DMS114 treated with DMSO at 0.1 percent for 48 hours (cell line): ENCODE measurements around the gene ARHGAP22.
"Not testable (repeated sequence)": the region's sequence is repeated elsewhere in the genome, so short reads cannot be mapped to it uniquely, and the experiment has no call there.

Source experiments
- DNase-seq: peaks from one replicate; lab custom pipeline; 2025; ENCODE audit not compliant: unreplicated experiment; lab: John Stamatoyannopoulos, UW

Gene ARHGAP22

GRCh38 chr10:48439031-48439430 is 165.8 kb downstream of the ARHGAP22 start:
- no peak for DNase-seq

GRCh38 chr10:48437546-48437945 is 167.3 kb downstream of the ARHGAP22 start:
- no peak for DNase-seq

GRCh38 chr10:48431871-48432270 is 173.0 kb downstream of the ARHGAP22 start:
- no peak for DNase-seq

DNA sequence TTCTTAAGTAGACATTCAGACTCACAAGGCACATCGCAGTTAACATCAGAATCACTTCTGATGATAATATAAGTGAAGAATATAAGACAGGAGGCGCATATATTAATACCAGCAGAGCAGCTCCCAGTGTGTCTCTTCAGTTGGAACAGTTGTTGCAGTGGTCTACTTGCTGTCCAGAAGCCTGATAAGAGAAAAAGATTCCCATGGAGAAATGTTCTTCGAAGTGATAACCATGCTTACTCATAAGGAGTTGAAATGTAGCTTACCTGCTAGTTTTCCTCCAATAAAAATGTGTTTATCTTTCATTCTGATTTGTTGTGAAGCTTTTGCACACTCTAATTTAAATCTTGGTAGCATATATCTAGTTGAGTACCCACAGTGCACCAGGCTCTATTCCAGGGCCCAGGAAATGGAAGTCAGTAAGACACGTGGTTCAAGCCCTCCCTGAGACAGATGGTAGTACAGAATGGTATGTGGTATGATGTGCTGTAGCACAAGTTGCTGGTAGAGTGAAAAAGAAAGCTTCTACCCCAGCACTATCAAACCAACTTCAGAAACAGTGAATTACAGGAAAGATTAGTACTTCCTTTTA is 174.4 kb downstream of the ARHGAP22 start:
- no peak for DNase-seq

GRCh38 chr10:48429309-48429708 is 175.6 kb downstream of the ARHGAP22 start:
- DNase-seq = no peak

GRCh38 chr10:48428896-48429295 is 176.0 kb downstream of the ARHGAP22 start:
- no peak for DNase-seq

DNA sequence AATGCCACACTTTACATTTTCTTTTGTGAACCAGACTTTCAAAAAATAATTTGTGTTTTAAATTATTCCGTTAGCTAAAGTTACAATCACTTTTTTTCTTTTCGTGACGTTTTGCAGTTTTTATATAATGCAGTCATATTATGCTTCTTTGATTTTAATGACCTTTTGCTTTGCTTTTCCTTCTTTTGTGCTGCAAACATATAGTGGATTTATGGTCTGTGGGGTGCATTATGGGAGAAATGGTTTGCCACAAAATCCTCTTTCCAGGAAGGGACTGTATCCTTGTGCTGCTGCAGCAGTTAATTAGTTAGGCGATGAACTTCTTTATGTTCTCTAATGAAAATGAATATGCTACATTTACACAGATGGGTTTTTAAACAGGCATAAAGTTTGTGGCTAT is 181.0 kb downstream of the ARHGAP22 start:
- no peak for DNase-seq

- not testable (repeated sequence) for DNase-seq
These were observed 183.0 kb downstream of the ARHGAP22 start for GRCh38 chr10:48421862-48422261.

DNA sequence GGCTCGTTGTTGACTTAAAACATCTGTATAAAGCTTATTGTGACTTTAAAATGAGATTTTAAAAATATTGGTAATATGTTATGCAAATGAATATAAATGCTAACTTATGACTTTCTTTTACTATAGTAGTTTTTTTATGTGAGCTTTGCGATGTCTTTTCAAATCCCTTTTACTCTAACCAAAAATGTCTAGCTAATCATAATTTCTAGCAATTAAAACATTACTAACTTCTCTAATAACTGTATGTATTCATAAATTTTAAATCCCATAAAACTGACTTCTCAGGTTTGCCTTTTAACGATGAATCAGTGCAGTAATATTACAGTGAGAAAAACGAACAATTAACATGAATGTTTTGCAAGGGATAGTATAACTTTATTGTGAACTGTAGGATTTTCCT is 185.2 kb downstream of the ARHGAP22 start:
- no peak for DNase-seq

- DNase-seq = no peak
These were observed 186.6 kb downstream of the ARHGAP22 start for GRCh38 chr10:48418189-48418788.

DNA sequence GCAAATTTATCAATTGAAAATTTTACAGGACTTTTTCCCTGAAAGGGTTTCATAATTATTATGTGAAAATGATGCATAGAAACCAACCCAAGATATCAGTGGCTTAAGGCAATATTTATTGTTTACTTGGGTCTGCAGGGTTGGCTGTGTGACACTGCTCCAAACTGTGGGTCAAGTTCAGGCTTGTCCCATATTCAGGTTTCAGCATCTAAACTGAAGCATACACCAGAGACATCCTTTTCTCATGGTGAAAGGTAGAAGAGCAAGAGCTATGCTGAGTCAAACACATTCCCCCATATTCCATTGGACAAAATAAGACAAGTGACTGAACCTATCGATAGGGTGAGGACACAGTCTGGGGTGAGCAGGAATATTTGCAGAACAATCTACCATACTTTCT is 187.5 kb downstream of the ARHGAP22 start:
- no peak for DNase-seq

DNA sequence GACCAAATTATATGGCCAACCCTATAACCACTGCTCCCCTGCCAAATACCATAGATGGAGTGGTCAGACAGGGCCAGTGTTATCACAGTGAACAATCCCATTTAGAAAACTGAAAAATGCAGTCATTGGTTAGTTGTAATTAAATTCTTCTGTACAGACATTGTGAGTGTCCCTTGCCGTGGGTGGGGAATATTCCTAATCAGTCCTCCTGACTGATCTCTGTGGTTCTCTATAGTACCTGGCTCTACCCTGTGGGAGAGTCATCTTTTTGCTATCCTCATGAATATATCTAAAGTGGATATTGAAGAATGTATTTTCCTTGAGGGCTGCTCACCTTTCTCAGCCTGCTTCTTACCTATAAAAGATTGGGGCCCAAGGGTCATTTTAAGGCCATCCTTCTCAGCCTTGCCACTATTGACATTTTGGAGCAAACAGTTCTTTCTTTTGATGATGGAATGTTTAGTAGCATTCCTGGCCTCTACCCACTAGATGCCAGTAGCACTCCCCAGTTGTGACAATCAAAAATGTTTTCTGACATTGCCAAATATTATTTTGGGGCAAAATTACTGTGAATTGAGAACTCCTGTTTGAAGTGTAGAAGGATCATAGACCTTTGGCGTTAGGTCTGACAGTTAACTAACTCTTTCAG is 188.2 kb downstream of the ARHGAP22 start:
- DNase-seq = no peak

DNA sequence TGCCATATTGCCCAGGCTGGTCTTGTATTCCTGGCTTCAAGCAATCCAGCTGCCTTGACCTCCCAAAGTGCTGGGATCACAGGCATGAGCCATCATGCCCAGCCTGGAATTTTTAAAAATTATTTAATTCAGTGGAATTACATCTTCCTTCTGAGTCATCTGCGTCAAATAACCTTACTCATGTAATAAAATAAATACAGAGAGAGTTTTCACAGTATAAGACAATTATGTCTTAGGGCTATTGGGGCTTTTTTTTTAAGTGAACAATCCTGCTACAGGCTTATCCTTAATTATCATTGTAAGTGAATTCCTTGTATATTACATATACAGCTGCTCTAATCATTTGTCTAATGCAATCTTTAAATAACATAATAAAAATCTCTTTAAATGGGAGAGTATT is 190.1 kb downstream of the ARHGAP22 start:
- DNase-seq = no peak

- DNase-seq = no peak
These were observed 190.7 kb downstream of the ARHGAP22 start for GRCh38 chr10:48414160-48414559.

DNA sequence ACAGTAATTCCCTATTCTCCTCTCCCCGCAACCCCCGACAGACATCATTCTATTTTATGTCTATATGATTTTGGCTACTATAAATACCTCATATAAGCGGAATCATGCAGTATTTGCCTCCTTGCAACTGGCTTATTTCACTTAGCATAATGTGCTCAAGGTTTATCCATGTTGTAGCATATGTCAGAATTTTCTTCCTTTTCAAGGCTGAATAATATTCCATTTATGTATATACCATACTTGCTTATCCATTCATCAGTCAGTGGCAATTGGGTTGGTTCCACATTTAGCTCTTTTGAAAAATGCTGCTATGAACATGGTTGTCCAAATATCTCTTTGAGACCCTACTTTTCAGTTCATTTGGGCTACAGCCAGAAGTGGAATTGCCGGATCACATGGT is 191.9 kb downstream of the ARHGAP22 start:
- DNase-seq = no peak

DNA sequence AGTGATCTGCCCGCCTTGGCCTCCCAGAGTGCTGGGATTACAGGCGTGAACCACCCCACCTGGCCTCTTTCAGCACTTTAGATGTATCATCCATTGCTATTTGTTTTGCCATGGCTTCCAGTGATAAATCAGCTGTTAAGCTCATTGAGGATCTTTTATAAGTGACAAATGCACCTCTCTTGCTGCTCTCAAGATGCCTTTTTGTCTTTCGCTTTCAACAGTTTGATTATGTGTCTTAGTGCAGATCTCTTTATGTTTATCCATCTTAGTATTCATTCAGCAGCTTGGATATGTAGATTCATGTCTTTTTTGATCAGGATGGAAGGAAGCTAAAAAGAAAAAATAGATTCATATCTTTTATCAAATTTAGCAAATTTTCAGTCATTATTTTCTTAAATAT is 192.8 kb downstream of the ARHGAP22 start:
- DNase-seq = no peak

DNA sequence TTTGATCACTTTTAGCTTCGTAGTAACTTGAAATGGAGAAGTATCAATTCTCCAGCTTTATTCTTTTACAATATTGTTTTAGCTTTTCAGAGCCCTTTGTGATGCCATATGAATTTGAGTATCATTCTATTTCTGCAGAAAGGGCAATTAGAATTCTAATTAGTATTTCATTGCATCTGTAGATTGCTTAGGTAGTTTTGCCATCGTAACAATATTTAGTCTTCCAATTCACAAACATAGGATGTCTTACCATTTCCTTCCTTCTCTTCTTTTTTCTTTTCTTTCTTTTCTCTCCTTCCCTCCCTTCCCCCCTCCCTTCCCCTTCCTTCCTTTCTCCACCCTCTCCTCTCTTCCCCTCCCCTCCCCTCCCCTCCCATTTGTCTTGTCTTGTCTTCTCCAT is 193.4 kb downstream of the ARHGAP22 start:
- no peak for DNase-seq

GRCh38 chr10:48410503-48410902 is 194.4 kb downstream of the ARHGAP22 start:
- DNase-seq = no peak

- no peak for DNase-seq
These were observed 198.2 kb downstream of the ARHGAP22 start for GRCh38 chr10:48406658-48407057.

DNA sequence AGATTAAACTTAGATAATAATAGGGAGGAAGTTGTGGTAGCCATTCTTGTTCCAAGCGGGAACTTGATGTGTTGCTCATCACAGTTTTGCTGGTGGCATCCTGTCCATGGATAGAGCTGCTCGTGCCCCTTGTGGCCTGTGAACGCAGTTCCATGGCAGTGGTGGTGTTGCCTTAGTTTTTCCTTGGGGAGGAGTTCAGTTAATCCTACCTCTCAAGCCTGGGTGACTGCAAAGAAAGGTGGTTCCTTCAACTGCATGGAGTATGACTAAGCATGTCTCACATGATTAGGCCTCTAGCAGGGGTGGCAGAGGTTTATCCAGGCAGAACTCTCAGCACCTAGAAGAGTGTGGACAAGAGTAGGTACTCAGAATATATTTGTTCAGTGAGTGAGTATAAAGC is 198.7 kb downstream of the ARHGAP22 start:
- DNase-seq = no peak

GRCh38 chr10:48404646-48405045 is 200.2 kb downstream of the ARHGAP22 start:
- DNase-seq = no peak

- no peak for DNase-seq
These were observed 204.0 kb downstream of the ARHGAP22 start for GRCh38 chr10:48400850-48401220.
